Astrocyte of the hippocampus (primary cell): Measurements from ENCODE around the gene TMEM132C.

Experiments used
- DNase-seq: peaks from one replicate; pipeline ENCODE4 v3.0.0; 2011; ENCODE audit warnings: low read depth, low spot score

TMEM132C gene

GRCh38 chr12:128288357-128288756, 21.4 kb downstream of the TMEM132C start:
- no peak for DNase-seq

- no peak for DNase-seq
Measured at GRCh38 chr12:128288896-128289295, 21.9 kb downstream of the TMEM132C start.

- DNase-seq, result no peak
Measured at GRCh38 chr12:128290938-128291337, 24.0 kb downstream of the TMEM132C start.

- DNase-seq, result no peak
Measured at GRCh38 chr12:128298091-128298748, 31.2 kb downstream of the TMEM132C start.

DNA sequence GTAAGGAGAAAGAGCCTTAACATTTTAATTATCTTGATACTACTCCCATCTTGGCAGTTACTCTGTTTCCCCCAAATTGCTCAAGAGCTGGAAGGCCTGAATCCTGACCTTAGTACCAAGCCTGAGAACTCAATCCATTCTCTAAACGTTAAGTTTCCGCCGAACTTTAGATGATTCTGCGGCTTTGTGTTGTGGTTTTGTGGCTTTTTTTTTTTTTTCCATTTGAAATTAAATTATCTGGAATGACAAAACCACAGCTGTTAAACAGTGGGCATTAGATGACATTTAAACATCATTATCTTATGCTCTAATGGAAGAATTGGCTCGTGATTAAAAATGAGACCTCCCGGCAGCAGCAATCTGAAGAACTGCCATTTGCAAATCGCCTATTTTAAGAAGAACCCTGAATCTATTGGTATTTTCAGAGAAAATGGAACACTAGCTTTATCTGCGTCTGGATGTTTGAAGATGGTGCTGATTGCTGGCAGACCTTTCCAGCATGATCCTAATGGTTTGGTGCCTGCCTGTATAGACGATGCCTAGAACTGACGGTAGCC, 38.4 kb downstream of the TMEM132C start:
- no peak for DNase-seq

- DNase-seq, result no peak
Measured at GRCh38 chr12:128307791-128308190, 40.8 kb downstream of the TMEM132C start.

GRCh38 chr12:128312661-128313060, 45.7 kb downstream of the TMEM132C start:
- no peak for DNase-seq

GRCh38 chr12:128313931-128314330, 47.0 kb downstream of the TMEM132C start:
- DNase-seq, result no peak

DNA sequence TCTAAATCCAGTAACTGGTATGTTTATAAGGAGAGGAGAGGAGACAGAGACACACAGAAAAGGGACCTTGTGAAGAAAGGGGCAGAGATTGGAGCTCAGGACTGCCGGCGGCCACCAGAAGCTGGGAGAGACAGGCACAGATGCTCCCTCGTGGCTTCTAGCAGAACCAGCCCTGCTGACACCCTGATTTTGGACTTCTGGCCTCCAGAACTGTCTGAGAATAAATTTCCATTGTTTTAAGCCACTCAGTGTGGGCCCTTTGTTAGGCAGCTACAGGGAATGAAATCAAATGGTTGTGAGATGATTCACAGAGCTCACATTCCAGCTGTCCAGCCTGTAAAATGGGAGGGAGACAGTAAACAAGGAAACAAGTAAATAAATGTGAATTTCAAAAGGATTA, 47.6 kb downstream of the TMEM132C start:
- no peak for DNase-seq

GRCh38 chr12:128316078-128316477, 49.1 kb downstream of the TMEM132C start:
- DNase-seq, result no peak

DNA sequence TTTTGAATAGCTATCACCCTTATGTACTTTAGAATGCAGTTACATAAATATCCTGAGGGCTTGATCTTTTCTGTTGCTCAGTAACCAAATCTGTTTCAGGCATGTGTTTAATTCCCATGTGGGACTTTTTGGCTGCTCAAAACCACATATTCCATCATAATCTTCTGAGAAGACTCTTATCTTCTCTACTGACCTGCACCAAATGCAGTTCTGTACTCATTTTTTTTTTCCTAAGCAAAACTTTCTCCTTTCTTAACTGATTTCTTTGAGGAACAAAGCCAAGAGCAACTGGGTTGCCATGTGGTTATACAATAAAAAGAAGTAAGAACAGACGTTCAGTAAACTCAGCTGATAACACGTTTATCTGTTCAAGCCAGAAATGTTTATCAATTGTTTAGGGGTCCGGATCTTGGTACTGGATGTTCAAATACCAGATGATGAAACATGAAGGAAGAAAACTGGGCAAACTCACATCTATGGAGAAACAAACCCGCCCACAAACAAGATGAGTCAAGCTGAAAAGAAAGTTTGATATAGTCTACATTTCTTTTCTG, 50.1 kb downstream of the TMEM132C start:
- DNase-seq, result no peak

DNA sequence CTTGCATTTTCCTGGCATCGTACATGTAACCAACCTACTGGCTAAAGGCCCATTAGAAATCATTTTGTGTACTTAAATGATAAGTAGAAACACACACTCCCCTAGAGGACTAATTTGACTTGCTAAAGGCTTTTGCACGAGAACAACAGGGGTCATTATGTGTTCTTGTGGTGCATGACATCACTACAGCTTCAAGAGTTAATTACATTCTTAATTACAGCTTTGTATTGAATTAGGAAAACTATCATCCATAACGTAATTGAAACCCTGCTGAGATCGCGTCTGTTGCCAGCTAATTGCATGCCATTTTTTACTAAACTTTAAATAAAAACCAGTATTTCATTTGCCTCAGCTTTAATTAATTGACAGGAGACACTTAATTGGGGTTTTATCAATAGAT, 51.4 kb downstream of the TMEM132C start:
- DNase-seq, result no peak

DNA sequence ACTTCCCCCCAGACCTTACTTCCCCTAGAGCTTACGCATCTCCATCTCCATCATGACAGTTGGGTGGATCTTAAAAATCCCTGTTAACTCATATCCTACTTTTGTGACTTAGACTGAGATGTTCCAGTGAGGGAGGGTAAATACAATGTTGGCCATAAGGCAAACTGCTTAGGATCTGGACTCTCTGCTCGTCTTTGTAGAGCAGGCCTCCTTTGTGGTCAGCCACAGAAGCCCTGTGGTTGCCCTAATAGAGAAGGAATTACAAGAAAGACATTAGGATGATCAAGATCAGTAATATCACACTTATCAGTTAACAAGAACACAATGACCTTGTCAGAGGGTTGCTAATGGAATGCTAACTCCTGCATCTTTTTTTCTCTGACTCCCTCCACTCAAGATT, 52.0 kb downstream of the TMEM132C start:
- DNase-seq, result no peak

DNA sequence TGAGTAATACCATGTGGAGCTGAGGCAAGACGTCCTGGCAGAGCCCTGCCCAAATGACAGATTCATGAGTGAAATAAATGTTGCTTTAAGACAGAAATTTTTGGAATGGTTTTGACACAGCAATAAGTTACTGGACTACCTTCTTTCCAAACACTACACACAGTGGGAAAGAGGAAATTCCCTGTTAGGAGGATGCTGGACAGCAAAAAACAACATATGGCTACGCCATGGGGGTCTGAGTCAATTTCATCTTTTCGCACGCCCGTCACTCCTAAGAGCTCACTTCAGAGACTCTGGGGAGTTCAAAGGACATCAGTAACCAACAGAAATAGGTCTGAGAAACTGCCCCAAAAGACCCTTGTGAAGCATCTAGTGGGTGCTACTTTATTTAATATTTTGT, 55.4 kb downstream of the TMEM132C start:
- DNase-seq, result no peak

DNA sequence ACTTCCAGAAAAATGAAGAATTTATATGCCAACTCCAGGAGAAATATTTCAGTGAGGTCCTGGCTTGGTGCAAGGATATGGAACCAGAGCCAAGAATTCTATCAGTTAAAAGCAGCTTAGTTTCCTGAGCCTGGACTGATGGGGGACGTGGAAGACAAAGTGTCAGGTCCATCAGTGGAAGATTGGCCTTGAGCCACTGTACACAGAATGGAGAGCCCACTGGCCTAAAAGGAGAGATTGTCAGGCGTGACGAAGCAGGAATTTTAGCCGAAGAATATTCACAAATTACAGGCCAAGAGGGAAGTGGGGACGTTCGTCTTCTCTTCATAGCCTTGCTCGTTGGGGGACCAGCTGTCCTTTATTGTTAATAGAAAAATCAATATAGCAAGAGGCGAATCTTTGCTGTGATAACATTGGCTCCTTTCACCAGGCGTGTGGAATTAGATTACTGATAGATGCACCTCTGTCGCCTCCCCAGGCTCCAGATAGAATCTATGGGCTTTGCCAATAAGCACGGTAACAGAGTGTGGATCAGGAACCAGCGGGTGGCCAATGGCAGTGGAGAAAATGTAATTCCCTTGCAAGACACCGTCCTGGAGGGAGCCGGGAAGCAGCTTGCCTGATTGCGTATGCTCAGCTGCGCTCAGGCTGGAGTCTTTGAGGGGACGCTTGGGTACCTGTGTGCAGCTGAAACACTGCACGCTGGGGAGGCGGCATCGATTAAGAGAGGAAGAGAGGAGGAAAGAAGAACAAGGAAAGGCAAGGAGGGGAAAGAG, 56.4 kb downstream of the TMEM132C start:
- no peak for DNase-seq

GRCh38 chr12:128325646-128326045, 58.7 kb downstream of the TMEM132C start:
- no peak for DNase-seq

- no peak for DNase-seq
Measured at GRCh38 chr12:128326406-128326805, 59.4 kb downstream of the TMEM132C start.

DNA sequence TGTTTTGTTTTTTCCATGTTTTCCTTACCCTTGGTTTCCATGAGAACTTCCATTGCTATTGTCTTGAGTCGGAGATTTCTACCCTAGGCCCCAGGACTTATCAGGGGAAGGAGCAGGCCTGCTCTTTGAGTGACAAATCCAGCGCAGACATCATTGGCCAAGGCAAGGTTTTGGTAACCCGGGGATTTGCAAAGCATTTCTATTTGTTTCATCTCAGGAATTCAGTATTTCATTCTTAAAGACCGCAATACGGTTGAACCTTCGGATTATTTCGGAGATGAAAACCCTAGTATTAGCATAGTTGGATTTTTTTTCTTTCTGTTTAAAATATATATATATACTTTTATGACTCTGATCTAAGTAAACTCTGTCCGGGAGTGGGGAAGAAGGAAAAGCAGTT, 62.0 kb downstream of the TMEM132C start:
- DNase-seq, result no peak

DNA sequence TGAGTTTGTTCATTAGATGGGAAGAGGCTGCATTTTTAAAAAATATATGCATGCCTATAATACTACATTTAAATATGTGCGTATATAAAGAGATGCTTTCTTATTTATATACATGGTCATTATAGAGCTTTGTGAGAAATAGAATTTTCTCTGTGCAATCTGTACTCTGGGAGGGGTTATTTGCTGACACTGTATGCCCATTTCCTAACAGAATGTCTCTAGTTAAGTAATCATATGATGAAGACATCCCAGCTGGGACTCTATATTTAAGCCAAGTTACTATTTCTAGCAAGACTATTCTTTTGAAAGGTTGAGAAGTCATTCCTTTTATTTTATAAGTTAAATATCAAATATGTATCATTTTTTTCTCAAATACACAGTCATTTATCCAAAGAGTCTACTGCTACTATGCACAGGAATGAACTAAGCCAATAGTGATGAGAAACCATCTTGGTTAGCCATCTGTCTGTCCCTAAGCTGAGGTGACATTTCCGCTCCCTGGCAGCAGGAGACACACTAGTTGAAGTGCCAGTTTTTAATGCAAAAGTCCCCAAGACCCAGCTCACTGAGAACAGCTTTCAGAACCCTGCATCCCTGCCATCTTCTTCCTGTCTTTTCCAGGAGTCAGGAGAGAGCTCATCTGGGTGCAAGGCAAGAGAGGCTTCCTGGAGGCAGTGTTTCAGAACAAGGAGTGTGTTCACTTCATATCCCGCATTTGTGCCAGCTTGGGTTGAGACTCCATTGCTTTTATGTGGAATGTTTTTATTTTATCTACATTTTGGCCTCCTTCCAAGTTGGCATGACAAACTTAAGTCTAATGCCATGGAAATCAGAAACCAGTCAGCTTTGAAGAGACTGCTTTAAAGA, 69.5 kb downstream of the TMEM132C start:
- no peak for DNase-seq

DNA sequence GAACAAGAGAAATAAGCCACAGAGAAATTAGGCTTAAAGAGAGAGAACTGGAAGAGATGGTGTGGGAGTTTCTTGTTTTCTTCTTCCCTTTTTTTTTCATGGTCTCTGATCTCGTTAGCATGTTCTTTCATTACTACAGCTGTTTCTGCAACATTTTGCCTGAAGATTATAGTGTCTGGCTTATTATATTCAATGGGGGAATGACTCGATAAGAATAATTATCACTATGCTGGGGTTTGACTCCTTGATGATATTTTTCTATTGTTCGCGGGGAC, 70.0 kb downstream of the TMEM132C start:
- no peak for DNase-seq

DNA sequence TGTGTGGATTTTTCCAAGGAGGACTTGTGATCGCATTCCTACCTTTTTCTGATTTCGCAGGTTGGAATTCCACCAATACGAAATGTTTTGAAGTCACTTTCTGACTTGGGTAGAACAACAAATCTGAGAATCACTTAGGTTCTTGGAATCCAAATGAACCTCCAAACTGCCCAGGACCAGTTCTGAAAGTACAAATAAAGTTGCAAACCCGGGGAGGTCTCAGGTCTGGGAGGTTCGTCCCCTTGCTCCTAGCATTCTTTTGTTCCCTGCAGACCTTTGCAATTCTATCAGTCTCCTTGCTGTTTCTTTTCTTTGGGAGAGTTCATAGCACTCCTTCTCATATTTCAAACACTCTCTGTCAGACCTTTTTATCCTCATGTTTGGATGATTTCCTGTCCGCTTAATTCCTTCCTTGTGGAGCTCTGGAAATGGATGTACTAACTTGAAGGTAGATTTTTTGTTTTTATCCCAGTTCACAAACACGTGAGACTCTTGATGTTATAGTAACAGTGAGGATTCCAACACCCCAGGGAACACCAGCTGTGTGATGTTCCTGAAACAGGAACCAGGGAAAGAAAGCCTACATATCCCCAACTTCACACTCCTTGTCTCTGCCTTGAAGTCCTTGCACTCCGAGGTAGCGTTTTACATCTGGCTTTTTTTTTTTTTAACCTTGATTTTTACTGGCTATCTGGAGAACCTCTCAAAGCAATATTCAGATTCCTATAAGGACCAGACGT, 70.6 kb downstream of the TMEM132C start:
- DNase-seq, result no peak
